ENCODE results near the gene PPP1R14C. TPM values are rescaled to one million over a fixed set of nuclear protein-coding genes. Genes with fewer than 3 reads are reported as not detected.

Gene PPP1R14C
- total RNA-seq, 1 experiment from 2014 or later: 4.6 TPM

GRCh38 chr6:150195996-150196417, 53.2 kb downstream of the PPP1R14C start:
- TF ChIP-seq EZH2 (IDR thresholded peaks at IDR 0.05; ENCODE audit: borderline replicate concordance, low read depth, low read length, poor library complexity, severe bottlenecking): no peak
- no peak for TF ChIP-seq CTCF (conservative IDR thresholded peaks at IDR 0.05; ENCODE audit: low read depth, low read length)
- ChIA-PET POLR2A (ENCODE audit: low non-redundant PET) (no interaction called here), CTCF (interaction anchor here (0.6 kb wide), 1 partner anchor 562 kb away, joined by 3 read pairs; no protein-coding TSS in a partner anchor)
- Histone ChIP-seq H3K36me3 (ENCODE audit: insufficient read depth, low read length, poor library complexity, severe bottlenecking) (no peaks in the 10 kb centered on the region), H3K27ac (ENCODE audit: low read depth, low read length, poor library complexity, severe bottlenecking) (no peak overlapping the region), H3K4me3 (ENCODE audit: low read depth, low read length, poor library complexity, severe bottlenecking) (no peak overlapping the region), H3K27me3 (replicated peaks; ENCODE audit: insufficient read depth, low read depth, low read length, poor library complexity) (no peaks in the 10 kb centered on the region), H3K4me1 (ENCODE audit: insufficient read depth, low read length, poor library complexity, severe bottlenecking) (no peaks in the 10 kb centered on the region), H3K9me3 (ENCODE audit: low read depth, low read length, poor library complexity, severe bottlenecking) (no peaks in the 10 kb centered on the region)
- DNase-seq (ENCODE audit: low spot score): no peak
- intact Hi-C loops (cut with micrococcal nuclease; ENCODE audit: unreplicated experiment): no loop called here
- BruUV-seq (replicated peaks): no TSS peak

- no peak overlapping the region for H3K4me3 ChIP-seq (ENCODE audit: low read depth, low read length, poor library complexity, severe bottlenecking)
- no peaks in the 10 kb centered on the region for H3K9me3 ChIP-seq (ENCODE audit: low read depth, low read length, poor library complexity, severe bottlenecking)
- no peak overlapping the region for H3K27ac ChIP-seq (ENCODE audit: low read depth, low read length, poor library complexity, severe bottlenecking)
- DNase-seq (ENCODE audit: low spot score): no peak
- CTCF ChIA-PET: interaction anchor here (0.6 kb wide), 1 partner anchor 561 kb away, joined by 3 read pairs; no protein-coding TSS in a partner anchor
- no peaks in the 10 kb centered on the region for H3K27me3 ChIP-seq (replicated peaks; ENCODE audit: insufficient read depth, low read depth, low read length, poor library complexity)
- H3K4me1 ChIP-seq (ENCODE audit: insufficient read depth, low read length, poor library complexity, severe bottlenecking): no peaks in the 10 kb centered on the region
- POLR2A ChIA-PET (ENCODE audit: low non-redundant PET): no interaction called here
- no peaks in the 10 kb centered on the region for H3K36me3 ChIP-seq (ENCODE audit: insufficient read depth, low read length, poor library complexity, severe bottlenecking)
- intact Hi-C loops (cut with micrococcal nuclease; ENCODE audit: unreplicated experiment): no loop called here
- no TSS peak for BruUV-seq (replicated peaks)
- TF ChIP-seq CTCF (conservative IDR thresholded peaks at IDR 0.05; ENCODE audit: low read depth, low read length) (no peak), EZH2 (IDR thresholded peaks at IDR 0.05; ENCODE audit: borderline replicate concordance, low read depth, low read length, poor library complexity, severe bottlenecking) (no peak)
These were observed 54.3 kb downstream of the PPP1R14C start for GRCh38 chr6:150196942-150197745.

GRCh38 chr6:150198532-150198931, 55.7 kb downstream of the PPP1R14C start:
- Histone ChIP-seq H3K27ac (ENCODE audit: low read depth, low read length, poor library complexity, severe bottlenecking) (no peak overlapping the region), H3K4me1 (ENCODE audit: insufficient read depth, low read length, poor library complexity, severe bottlenecking) (no peaks in the 10 kb centered on the region), H3K9me3 (ENCODE audit: low read depth, low read length, poor library complexity, severe bottlenecking) (no peaks in the 10 kb centered on the region), H3K36me3 (ENCODE audit: insufficient read depth, low read length, poor library complexity, severe bottlenecking) (no peaks in the 10 kb centered on the region), H3K27me3 (replicated peaks; ENCODE audit: insufficient read depth, low read depth, low read length, poor library complexity) (no peaks in the 10 kb centered on the region), H3K4me3 (ENCODE audit: low read depth, low read length, poor library complexity, severe bottlenecking) (no peak overlapping the region)
- intact Hi-C loops (cut with micrococcal nuclease; ENCODE audit: unreplicated experiment): no loop called here
- TF ChIP-seq EZH2 (IDR thresholded peaks at IDR 0.05; ENCODE audit: borderline replicate concordance, low read depth, low read length, poor library complexity, severe bottlenecking) (no peak), CTCF (conservative IDR thresholded peaks at IDR 0.05; ENCODE audit: low read depth, low read length) (no peak)
- DNase-seq (ENCODE audit: low spot score): no peak
- CTCF ChIA-PET: no interaction called here
- POLR2A ChIA-PET (ENCODE audit: low non-redundant PET): no interaction called here
- BruUV-seq (replicated peaks): no TSS peak

All from A673 (cell line).